ENCODE data around the gene SP4. TPM values are rescaled to one million over a fixed set of nuclear protein-coding genes. Genes with fewer than 3 reads are reported as not detected.
"Not testable (repeated sequence)": the region's sequence is repeated elsewhere in the genome, so short reads cannot be mapped to it uniquely, and the experiment has no call there.

SP4 gene
- total RNA-seq, 1 donor from 2014 or later, result 13.2 TPM

GRCh38 chr7:21508538-21508937 lies 80.7 kb downstream of the SP4 start:
- Mint-ChIP-seq H3K27ac (ENCODE audit: unreplicated experiment) (no peak overlapping the region), H3K9me3 (ENCODE audit: unreplicated experiment) (peaks cover 1% of the 10 kb centered on the region), H3K27me3 (ENCODE audit: unreplicated experiment) (peaks cover 3% of the 10 kb centered on the region), H3K4me3 (ENCODE audit: unreplicated experiment) (no peak overlapping the region), H3K36me3 (ENCODE audit: unreplicated experiment) (peaks cover 10% of the 10 kb centered on the region), H3K4me1 (ENCODE audit: low read depth, unreplicated experiment) (no peaks in the 10 kb centered on the region)
- no peak for TF ChIP-seq CTCF (IDR thresholded peaks at IDR 0.05; ENCODE audit: partially characterized antibody, unreplicated experiment)
- DNase-seq, result no peak

DNA sequence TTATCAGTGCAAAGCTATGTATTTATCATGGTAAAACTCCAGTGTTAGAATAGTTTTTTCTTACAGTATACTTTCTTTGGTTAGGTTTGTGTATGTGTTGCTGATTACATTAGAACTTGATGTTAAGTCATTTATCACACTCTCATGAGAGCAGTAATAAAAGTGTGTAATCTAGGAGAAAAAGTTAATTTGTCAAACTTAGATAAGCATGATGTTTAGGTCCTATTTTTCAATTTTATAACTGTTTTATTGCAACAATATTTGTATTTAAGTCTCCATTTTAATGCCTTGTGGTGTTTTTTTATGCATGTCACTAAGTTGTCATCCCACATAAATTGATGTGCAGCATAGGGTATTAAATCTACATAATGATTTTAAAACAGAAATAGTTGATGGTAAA lies 86.2 kb downstream of the SP4 start:
- no peaks in the 10 kb centered on the region for H3K36me3 Mint-ChIP-seq (ENCODE audit: unreplicated experiment)
- DNase-seq, result no peak
- H3K4me3 Mint-ChIP-seq (ENCODE audit: unreplicated experiment), result no peak overlapping the region
- no peak overlapping the region for H3K27ac Mint-ChIP-seq (ENCODE audit: unreplicated experiment)
- H3K9me3 Mint-ChIP-seq (ENCODE audit: unreplicated experiment), result peaks cover 2% of the 10 kb centered on the region
- H3K27me3 Mint-ChIP-seq (ENCODE audit: unreplicated experiment), result peaks cover 3% of the 10 kb centered on the region
- no peaks in the 10 kb centered on the region for H3K4me1 Mint-ChIP-seq (ENCODE audit: low read depth, unreplicated experiment)
- TF ChIP-seq CTCF (IDR thresholded peaks at IDR 0.05; ENCODE audit: partially characterized antibody, unreplicated experiment), result no peak

DNA sequence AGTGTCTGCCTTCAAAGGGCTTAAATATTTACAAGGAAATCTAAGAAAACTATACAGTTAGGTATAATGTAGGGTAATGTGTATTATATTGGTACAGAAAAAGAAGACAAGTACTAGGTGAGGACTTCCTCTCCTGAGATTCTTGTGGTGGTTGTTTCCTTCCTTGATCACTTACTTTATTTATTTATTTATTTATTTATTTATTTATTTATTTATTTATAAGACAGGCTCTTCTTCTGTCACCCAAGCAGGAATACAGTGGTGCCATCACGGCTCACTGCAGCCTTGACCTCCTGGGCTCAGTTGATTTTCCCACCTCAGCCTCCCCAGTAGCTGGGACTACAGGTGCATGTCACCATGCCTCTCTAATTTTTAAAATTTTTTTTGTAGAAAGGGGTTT lies 96.8 kb downstream of the SP4 start:
- Mint-ChIP-seq H3K27me3 (ENCODE audit: unreplicated experiment) (no peaks in the 10 kb centered on the region), H3K4me3 (ENCODE audit: unreplicated experiment) (no peak overlapping the region), H3K4me1 (ENCODE audit: low read depth, unreplicated experiment) (no peaks in the 10 kb centered on the region), H3K9me3 (ENCODE audit: unreplicated experiment) (no peaks in the 10 kb centered on the region), H3K36me3 (ENCODE audit: unreplicated experiment) (peaks cover 12% of the 10 kb centered on the region), H3K27ac (ENCODE audit: unreplicated experiment) (no peak overlapping the region)
- no peak for DNase-seq
- no peak for TF ChIP-seq CTCF (IDR thresholded peaks at IDR 0.05; ENCODE audit: partially characterized antibody, unreplicated experiment)

DNA sequence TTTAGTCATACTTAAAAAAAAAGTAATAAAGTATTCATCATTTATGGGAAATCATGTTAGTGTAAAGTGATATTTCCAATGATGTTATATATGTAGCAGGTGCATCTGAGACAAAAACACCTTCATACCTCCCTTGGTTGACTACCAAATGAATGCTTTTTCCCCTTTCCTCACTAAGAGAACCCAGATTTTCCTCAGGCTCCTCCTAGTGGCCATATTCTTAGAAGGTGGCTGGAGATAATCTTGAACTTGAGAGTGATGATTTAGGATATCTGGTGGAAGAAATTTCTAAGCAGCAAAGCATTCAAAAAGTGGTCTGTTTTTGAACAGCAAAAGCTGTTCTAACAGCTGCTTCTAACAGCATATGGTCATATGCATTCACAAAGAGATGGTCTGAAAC lies 98.1 kb downstream of the SP4 start:
- Mint-ChIP-seq H3K36me3 (ENCODE audit: unreplicated experiment) (peaks cover 12% of the 10 kb centered on the region), H3K27ac (ENCODE audit: unreplicated experiment) (no peak overlapping the region), H3K27me3 (ENCODE audit: unreplicated experiment) (no peaks in the 10 kb centered on the region), H3K9me3 (ENCODE audit: unreplicated experiment) (no peaks in the 10 kb centered on the region), H3K4me1 (ENCODE audit: low read depth, unreplicated experiment) (no peaks in the 10 kb centered on the region), H3K4me3 (ENCODE audit: unreplicated experiment) (no peak overlapping the region)
- TF ChIP-seq CTCF (IDR thresholded peaks at IDR 0.05; ENCODE audit: partially characterized antibody, unreplicated experiment), result peak; percentile 19
- DNase-seq, result no peak

DNA sequence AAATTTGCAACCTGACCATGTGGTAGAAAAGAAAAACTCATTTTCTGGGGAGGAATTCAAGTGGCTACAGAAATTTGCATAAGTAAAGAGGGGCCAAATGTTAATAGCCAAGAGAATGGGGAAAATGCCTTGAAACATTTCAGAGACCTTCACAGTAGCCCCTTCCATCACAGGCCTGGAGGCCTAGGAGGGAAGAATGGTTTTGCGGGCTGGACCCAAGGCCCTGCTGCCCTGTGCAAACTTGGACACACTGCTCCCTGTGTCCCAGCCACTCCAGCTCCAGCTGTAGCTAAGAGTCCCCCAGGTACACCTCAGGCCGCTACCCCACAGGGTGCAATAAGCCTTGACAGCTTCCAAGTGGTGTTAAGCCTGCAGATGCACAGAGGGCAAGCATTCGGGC lies 98.6 kb downstream of the SP4 start:
- H3K27me3 Mint-ChIP-seq (ENCODE audit: unreplicated experiment), result no peaks in the 10 kb centered on the region
- no peak overlapping the region for H3K27ac Mint-ChIP-seq (ENCODE audit: unreplicated experiment)
- no peaks in the 10 kb centered on the region for H3K4me1 Mint-ChIP-seq (ENCODE audit: low read depth, unreplicated experiment)
- no peak overlapping the region for H3K4me3 Mint-ChIP-seq (ENCODE audit: unreplicated experiment)
- no peak for DNase-seq
- H3K36me3 Mint-ChIP-seq (ENCODE audit: unreplicated experiment), result peaks cover 12% of the 10 kb centered on the region
- no peaks in the 10 kb centered on the region for H3K9me3 Mint-ChIP-seq (ENCODE audit: unreplicated experiment)
- no peak for TF ChIP-seq CTCF (IDR thresholded peaks at IDR 0.05; ENCODE audit: partially characterized antibody, unreplicated experiment)

- H3K27me3 Mint-ChIP-seq (ENCODE audit: unreplicated experiment); DNase-seq; H3K4me3 Mint-ChIP-seq (ENCODE audit: unreplicated experiment); H3K4me1 Mint-ChIP-seq (ENCODE audit: low read depth, unreplicated experiment); H3K27ac Mint-ChIP-seq (ENCODE audit: unreplicated experiment); H3K9me3 Mint-ChIP-seq (ENCODE audit: unreplicated experiment): not testable (repeated sequence)
- peaks cover 10% of the 10 kb centered on the region for H3K36me3 Mint-ChIP-seq (ENCODE audit: unreplicated experiment)
Measured at GRCh38 chr7:21532485-21532884, 104.6 kb downstream of the SP4 start.

DNA sequence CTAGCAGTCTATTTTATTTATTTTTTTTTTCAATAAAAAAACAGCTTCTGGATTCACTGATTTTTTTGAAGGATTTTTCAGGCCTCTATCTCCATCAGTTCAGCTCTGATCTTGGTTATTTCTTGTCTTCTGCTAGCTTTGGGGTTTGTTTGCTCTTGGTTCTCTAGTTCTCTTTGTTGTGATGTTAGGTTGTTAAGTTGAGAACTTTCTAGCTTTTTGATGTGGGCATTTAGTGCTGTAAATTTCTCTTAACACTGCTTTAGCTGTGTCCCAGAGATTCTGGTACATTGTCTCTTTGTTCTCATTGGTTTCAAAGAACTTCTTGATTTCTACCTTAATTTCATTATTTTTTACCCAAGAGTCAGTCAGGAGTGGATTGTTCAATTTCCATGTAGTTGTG lies 105.8 kb downstream of the SP4 start:
- not testable (repeated sequence) for H3K27ac Mint-ChIP-seq (ENCODE audit: unreplicated experiment); H3K36me3 Mint-ChIP-seq (ENCODE audit: unreplicated experiment); H3K4me1 Mint-ChIP-seq (ENCODE audit: low read depth, unreplicated experiment); H3K9me3 Mint-ChIP-seq (ENCODE audit: unreplicated experiment); H3K4me3 Mint-ChIP-seq (ENCODE audit: unreplicated experiment); H3K27me3 Mint-ChIP-seq (ENCODE audit: unreplicated experiment); DNase-seq

GRCh38 chr7:21536445-21537118 lies 108.7 kb downstream of the SP4 start:
- DNase-seq; H3K36me3 Mint-ChIP-seq (ENCODE audit: unreplicated experiment); H3K9me3 Mint-ChIP-seq (ENCODE audit: unreplicated experiment); H3K4me3 Mint-ChIP-seq (ENCODE audit: unreplicated experiment); H3K27me3 Mint-ChIP-seq (ENCODE audit: unreplicated experiment); H3K27ac Mint-ChIP-seq (ENCODE audit: unreplicated experiment); H3K4me1 Mint-ChIP-seq (ENCODE audit: low read depth, unreplicated experiment): not testable (repeated sequence)
